Panc1 (cell line): ENCODE measurements around the gene SNX13. TPM values are rescaled to one million over a fixed set of nuclear protein-coding genes. Genes with fewer than 3 reads are reported as not detected.

Source experiments
- ATAC-seq: fragments of 200-7000 bp; cut with Tn5 transposase; 2 replicates; pipeline ENCODE4 v1.9.1; 2020; ENCODE audit warnings: mild to moderate bottlenecking, moderate library complexity
- BruUV-seq: library from RNA; stranded (reverse); fragments of 400-500 nt; replicated peaks from 2 replicates; lab custom pipeline; 2021; lab: Mats Ljungman, UMichigan
- CTCF ChIA-PET: fragments of 300-600 bp; sonication (Branson Sonifier 250); formaldehyde crosslinking; loops from one replicate; lab custom pipeline; 2022; ENCODE audit warnings: antibody characterized with exemption; lab: Charles Lee
- POLR2A ChIA-PET: fragments of 300-600 bp; sonication (Branson Sonifier 250); formaldehyde crosslinking; loops from one replicate; lab custom pipeline; 2022; ENCODE audit warnings: antibody characterized with exemption; lab: Charles Lee
- DNase-seq: peaks from one replicate; pipeline ENCODE4 v3.0.0-alpha.2; 2010; ENCODE audit warnings: low read depth, low spot score
- H3K27ac ChIP-seq: 2 replicates; pipeline ENCODE4 v1.5.1; 2011; ENCODE audit warnings: mild to moderate bottlenecking, low read length, inconsistent platforms
- H3K27me3 ChIP-seq: fragments of 200-500 bp; sonication (Bioruptor generic); 2 replicates; pipeline ENCODE4 v1.6.0; 2014; ENCODE audit warnings: low read length, inconsistent platforms; ENCODE audit not compliant: control insufficient read depth, insufficient read depth
- H3K36me3 ChIP-seq: fragments of 200-500 bp; sonication (Bioruptor generic); 2 replicates; pipeline ENCODE4 v1.5.1; 2014; ENCODE audit warnings: inconsistent platforms, mild to moderate bottlenecking, low read length, moderate library complexity; ENCODE audit not compliant: control insufficient read depth, insufficient read depth
- H3K4me1 ChIP-seq: 2 replicates; pipeline ENCODE4 v1.5.1; 2011; ENCODE audit warnings: inconsistent platforms, mild to moderate bottlenecking, low read length, moderate library complexity; ENCODE audit not compliant: control insufficient read depth, insufficient read depth
- H3K4me3 ChIP-seq, 2 experiments: 2 replicates each; pipeline ENCODE4 v1.5.1; 2011 to 2012; ENCODE audit warnings: low read depth in 2 of 2, low read length in 2 of 2, mild to moderate bottlenecking in 2 of 2, inconsistent platforms in 1 of 2, moderate library complexity in 1 of 2
- H3K9me3 ChIP-seq: fragments of 200-500 bp; sonication (Bioruptor generic); 2 replicates; pipeline ENCODE4 v1.5.1; 2014; ENCODE audit warnings: low read depth, mild to moderate bottlenecking, inconsistent platforms, low read length, moderate library complexity; ENCODE audit not compliant: control insufficient read depth, insufficient read depth
- CTCF ChIP-seq: fragments of 450-650 bp; IDR thresholded peaks from 2 replicates; pipeline ENCODE4 v1.5.1; 2017; ENCODE audit warnings: mild to moderate bottlenecking
- POLR2AphosphoS5 ChIP-seq: IDR thresholded peaks from 2 replicates; pipeline ENCODE4 v1.6.1; 2012; ENCODE audit warnings: mild to moderate bottlenecking, low read depth, low read length, moderate library complexity
- SIN3A ChIP-seq: IDR thresholded peaks from 2 replicates; pipeline ENCODE4 v1.6.1; 2012; ENCODE audit warnings: low read depth, mild to moderate bottlenecking, low read length, moderate library complexity, borderline replicate concordance; ENCODE audit not compliant: insufficient read depth
- TCF7L2 ChIP-seq: IDR thresholded peaks from 2 replicates; pipeline ENCODE4 v1.6.1; 2011; ENCODE audit warnings: mild to moderate bottlenecking, low read depth, low read length, inconsistent platforms
- in situ Hi-C: cut with HindIII; loops from 2 replicates; pipeline ENCODE4 v1.10.0; 2016; ENCODE audit warnings: low sequenced_read_pairs, low pct_unique_long_range_greater_than_20kb
- intact Hi-C: fragments of 100-400 bp; cut with micrococcal nuclease; formaldehyde crosslinking; loops from one replicate; pipeline ENCODE4 v1.10.0; 2022; ENCODE audit not compliant: unreplicated experiment
- total RNA-seq: library from RNA; stranded (reverse); gene quantifications from one replicate; pipeline ENCODE4 v1.2.1, GENCODE V29; 2021; ENCODE audit not compliant: unreplicated experiment
- TF ChIP-seq, protein P1 (sequence below), 2 experiments: IDR thresholded peaks; 2 replicates each; pipeline ENCODE4 v1.6.1; 2011 to 2012; ENCODE audit warnings: low read depth in 2 of 2, control low read depth in 1 of 2, low read length in 1 of 2, mild to moderate bottlenecking in 1 of 2, moderate library complexity in 1 of 2; ENCODE audit not compliant: insufficient read depth in 1 of 2

Gene SNX13
- total RNA-seq, 1 experiment from 2014 or later: 53.3 TPM

GRCh38 chr7:17965603-17966002 is 25.3 kb upstream of the SNX13 start:
- no peaks in the 10 kb centered on the region for H3K4me1 ChIP-seq
- H3K27ac ChIP-seq: no peak overlapping the region
- no TSS peak for BruUV-seq
- ATAC-seq: no peak
- TF ChIP-seq CTCF: no peak
- TF ChIP-seq TCF7L2: no peak
- no peak for TF ChIP-seq POLR2AphosphoS5
- TF ChIP-seq, protein P1, sequence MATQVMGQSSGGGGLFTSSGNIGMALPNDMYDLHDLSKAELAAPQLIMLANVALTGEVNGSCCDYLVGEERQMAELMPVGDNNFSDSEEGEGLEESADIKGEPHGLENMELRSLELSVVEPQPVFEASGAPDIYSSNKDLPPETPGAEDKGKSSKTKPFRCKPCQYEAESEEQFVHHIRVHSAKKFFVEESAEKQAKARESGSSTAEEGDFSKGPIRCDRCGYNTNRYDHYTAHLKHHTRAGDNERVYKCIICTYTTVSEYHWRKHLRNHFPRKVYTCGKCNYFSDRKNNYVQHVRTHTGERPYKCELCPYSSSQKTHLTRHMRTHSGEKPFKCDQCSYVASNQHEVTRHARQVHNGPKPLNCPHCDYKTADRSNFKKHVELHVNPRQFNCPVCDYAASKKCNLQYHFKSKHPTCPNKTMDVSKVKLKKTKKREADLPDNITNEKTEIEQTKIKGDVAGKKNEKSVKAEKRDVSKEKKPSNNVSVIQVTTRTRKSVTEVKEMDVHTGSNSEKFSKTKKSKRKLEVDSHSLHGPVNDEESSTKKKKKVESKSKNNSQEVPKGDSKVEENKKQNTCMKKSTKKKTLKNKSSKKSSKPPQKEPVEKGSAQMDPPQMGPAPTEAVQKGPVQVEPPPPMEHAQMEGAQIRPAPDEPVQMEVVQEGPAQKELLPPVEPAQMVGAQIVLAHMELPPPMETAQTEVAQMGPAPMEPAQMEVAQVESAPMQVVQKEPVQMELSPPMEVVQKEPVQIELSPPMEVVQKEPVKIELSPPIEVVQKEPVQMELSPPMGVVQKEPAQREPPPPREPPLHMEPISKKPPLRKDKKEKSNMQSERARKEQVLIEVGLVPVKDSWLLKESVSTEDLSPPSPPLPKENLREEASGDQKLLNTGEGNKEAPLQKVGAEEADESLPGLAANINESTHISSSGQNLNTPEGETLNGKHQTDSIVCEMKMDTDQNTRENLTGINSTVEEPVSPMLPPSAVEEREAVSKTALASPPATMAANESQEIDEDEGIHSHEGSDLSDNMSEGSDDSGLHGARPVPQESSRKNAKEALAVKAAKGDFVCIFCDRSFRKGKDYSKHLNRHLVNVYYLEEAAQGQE (IDR thresholded peaks at IDR 0.05; ENCODE audit: insufficient read depth in 1 of 2, low read depth in 2 of 2, low read length in 1 of 2): no peak
- no peak for TF ChIP-seq SIN3A
- peaks cover 7% of the 10 kb centered on the region; the same call in 1 of the 2 replicates for H3K27me3 ChIP-seq
- ChIA-PET CTCF (no interaction called here), POLR2A (interaction anchor here (0.6 kb wide), 1 partner anchor 9 kb away, joined by 4 read pairs; no protein-coding TSS in a partner anchor)
- in situ Hi-C loops (no loop called here), intact Hi-C loops (no loop called here)
- DNase-seq: no peak
- no peaks in the 10 kb centered on the region for H3K36me3 ChIP-seq
- H3K4me3 ChIP-seq: no peak overlapping the region
- H3K9me3 ChIP-seq: peaks cover 6% of the 10 kb centered on the region; the same call in 1 of the 2 replicates

DNA sequence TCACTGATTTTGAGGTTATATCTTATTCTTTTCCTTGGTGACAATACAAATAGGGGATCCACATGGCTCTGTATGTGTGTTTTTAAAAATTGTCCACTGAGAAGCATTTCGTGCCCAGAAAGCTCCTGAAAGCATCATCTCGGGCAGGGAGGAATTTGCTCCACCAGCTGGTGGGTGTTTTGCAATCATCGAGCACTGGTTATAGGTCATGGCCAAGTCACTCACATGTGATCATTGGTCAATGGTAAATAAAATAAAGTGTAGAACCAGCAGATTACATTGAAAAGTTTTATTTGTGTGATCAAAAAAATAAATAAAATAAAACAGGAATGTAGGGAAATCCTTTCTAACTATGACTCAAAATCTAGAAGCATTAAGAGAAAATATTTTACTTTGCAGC is 23.0 kb upstream of the SNX13 start:
- ChIA-PET POLR2A (no interaction called here), CTCF (no interaction called here)
- BruUV-seq: no TSS peak
- no peaks in the 10 kb centered on the region for H3K36me3 ChIP-seq
- no peak for DNase-seq
- intact Hi-C loops (no loop called here), in situ Hi-C loops (no loop called here)
- TF ChIP-seq, protein P1 (IDR thresholded peaks at IDR 0.05; ENCODE audit: insufficient read depth in 1 of 2, low read depth in 2 of 2, low read length in 1 of 2): no peak
- TF ChIP-seq CTCF (no peak), TCF7L2 (no peak), POLR2AphosphoS5 (no peak), SIN3A (no peak)
- H3K9me3 ChIP-seq: peaks cover 6% of the 10 kb centered on the region; the same call in 1 of the 2 replicates
- H3K27me3 ChIP-seq: peaks cover 6% of the 10 kb centered on the region; the same call in 1 of the 2 replicates
- H3K4me3 ChIP-seq: no peak overlapping the region
- H3K27ac ChIP-seq: no peak overlapping the region
- no peaks in the 10 kb centered on the region for H3K4me1 ChIP-seq
- ATAC-seq: no peak
